H9 (cell line): ENCODE measurements around the gene FNDC1. TPM values are rescaled to one million over a fixed set of nuclear protein-coding genes. Genes with fewer than 3 reads are reported as not detected.

Experiments used
- DNase-seq: peaks from one replicate; pipeline ENCODE4 v3.0.0-alpha.2; 2017
- H2AFZ ChIP-seq: one replicate; pipeline ENCODE4 v1.6.1; 2013; ENCODE audit warnings: mild to moderate bottlenecking, low read length, control low read depth, moderate library complexity
- H2AK5ac ChIP-seq: 2 replicates; pipeline ENCODE4 v1.6.1; 2013; ENCODE audit warnings: low read length, control low read depth, mixed read lengths; ENCODE audit not compliant: insufficient read length
- H2BK120ac ChIP-seq: one replicate; pipeline ENCODE4 v1.6.1; 2013; ENCODE audit warnings: low read depth, mild to moderate bottlenecking, low read length, control low read depth, inconsistent platforms; ENCODE audit not compliant: poor library complexity, severe bottlenecking
- H2BK12ac ChIP-seq: 2 replicates; pipeline ENCODE4 v1.6.1; 2013; ENCODE audit warnings: low read length, control low read depth, mixed read lengths, low read depth; ENCODE audit not compliant: insufficient read length
- H2BK15ac ChIP-seq: 2 replicates; pipeline ENCODE4 v1.6.1; 2013; ENCODE audit warnings: low read depth, low read length, control low read depth
- H2BK20ac ChIP-seq: one replicate; pipeline ENCODE4 v1.6.1; 2013; ENCODE audit warnings: low read depth, mild to moderate bottlenecking, low read length, control low read depth, inconsistent platforms; ENCODE audit not compliant: poor library complexity, severe bottlenecking
- H2BK5ac ChIP-seq: 2 replicates; pipeline ENCODE4 v1.6.1; 2013; ENCODE audit warnings: low read length, control low read depth, mixed read lengths; ENCODE audit not compliant: insufficient read length
- H3K14ac ChIP-seq: 2 replicates; pipeline ENCODE4 v1.6.1; 2013; ENCODE audit warnings: low read length, control low read depth; ENCODE audit not compliant: insufficient read depth
- H3K18ac ChIP-seq: 2 replicates; pipeline ENCODE4 v1.6.1; 2013; ENCODE audit warnings: low read depth, mild to moderate bottlenecking, mixed read lengths, low read length, control low read depth; ENCODE audit not compliant: insufficient read length
- H3K23ac ChIP-seq: 2 replicates; pipeline ENCODE4 v1.6.1; 2013; ENCODE audit warnings: low read length, control low read depth, mixed read lengths, low read depth; ENCODE audit not compliant: insufficient read length
- H3K23me2 ChIP-seq: 2 replicates; pipeline ENCODE4 v1.6.1; 2013; ENCODE audit warnings: low read depth, mild to moderate bottlenecking, mixed read lengths, low read length, control low read depth; ENCODE audit not compliant: insufficient read length, poor library complexity, severe bottlenecking
- H3K27ac ChIP-seq: 2 replicates; pipeline ENCODE4 v1.5.1; 2013; ENCODE audit warnings: low read length, control low read depth, mixed read lengths, low read depth; ENCODE audit not compliant: insufficient read length
- H3K27me3 ChIP-seq: 2 replicates; pipeline ENCODE4 v1.6.1; 2013; ENCODE audit warnings: low read length, control low read depth, inconsistent platforms; ENCODE audit not compliant: insufficient read depth
- H3K4ac ChIP-seq: 2 replicates; pipeline ENCODE4 v1.6.1; 2013; ENCODE audit warnings: low read depth, mild to moderate bottlenecking, control low read depth, inconsistent platforms, low read length, moderate library complexity
- H3K4me1 ChIP-seq: 2 replicates; pipeline ENCODE4 v1.6.1; 2013; ENCODE audit warnings: low read length, control low read depth, inconsistent platforms; ENCODE audit not compliant: insufficient read depth
- H3K4me2 ChIP-seq: 2 replicates; pipeline ENCODE4 v1.6.1; 2013; ENCODE audit warnings: low read length, control low read depth, mixed read lengths; ENCODE audit not compliant: insufficient read length, insufficient read depth
- H3K56ac ChIP-seq: 2 replicates; pipeline ENCODE4 v1.6.1; 2013; ENCODE audit warnings: low read depth, mild to moderate bottlenecking, mixed read lengths, low read length, control low read depth; ENCODE audit not compliant: insufficient read length
- H3K79me1 ChIP-seq: 2 replicates; pipeline ENCODE4 v1.6.1; 2013; ENCODE audit warnings: low read depth, mild to moderate bottlenecking, moderate library complexity, low read length, control low read depth, inconsistent platforms; ENCODE audit not compliant: insufficient read depth, poor library complexity, severe bottlenecking
- H3K79me2 ChIP-seq: 2 replicates; pipeline ENCODE4 v1.6.1; 2013; ENCODE audit warnings: low read length, control low read depth, inconsistent platforms; ENCODE audit not compliant: insufficient read depth
- H3K9ac ChIP-seq: 2 replicates; pipeline ENCODE4 v1.6.1; 2013; ENCODE audit warnings: low read length, control low read depth, mixed read lengths; ENCODE audit not compliant: insufficient read length; ENCODE audit errors: extremely low read depth
- H3K9me3 ChIP-seq: one replicate; pipeline ENCODE4 v1.6.1; 2013; ENCODE audit warnings: low read depth, low read length, inconsistent platforms; ENCODE audit not compliant: control insufficient read depth
- H3T11ph ChIP-seq: one replicate; pipeline ENCODE4 v1.6.1; 2013; ENCODE audit warnings: mild to moderate bottlenecking, low read length, control low read depth, inconsistent platforms
- H4K20me1 ChIP-seq: one replicate; pipeline ENCODE4 v1.6.1; 2013; ENCODE audit not compliant: control insufficient read depth, insufficient read length, insufficient read depth
- H4K5ac ChIP-seq: 2 replicates; pipeline ENCODE4 v1.6.1; 2013; ENCODE audit warnings: low read depth, mild to moderate bottlenecking, mixed read lengths, low read length, control low read depth; ENCODE audit not compliant: insufficient read length
- H4K8ac ChIP-seq: replicated peaks from 2 replicates; pipeline ENCODE4 v1.6.1; 2013; ENCODE audit warnings: low read length, control low read depth, mixed read lengths, low read depth; ENCODE audit not compliant: insufficient read length
- H4K91ac ChIP-seq: 2 replicates; pipeline ENCODE4 v1.6.1; 2013; ENCODE audit warnings: low read depth, mild to moderate bottlenecking, moderate library complexity, mixed read lengths, low read length, control low read depth; ENCODE audit not compliant: insufficient read length
- H3K27ac Mint-ChIP-seq, 3 experiments: 2 replicates in 2 of 3; 3 replicates in 1 of 3; pipeline ENCODE4 v1.8.0; 2020 to 2021; ENCODE audit warnings: mixed read lengths in 3 of 3, mild to moderate bottlenecking in 1 of 3, moderate library complexity in 1 of 3
- H3K27me3 Mint-ChIP-seq: 2 replicates; pipeline ENCODE4 v1.8.0; 2021; ENCODE audit warnings: low read depth, mild to moderate bottlenecking, moderate library complexity, mixed read lengths
- H3K36me3 Mint-ChIP-seq, 3 experiments: 2 replicates in 2 of 3; 3 replicates in 1 of 3; pipeline ENCODE4 v1.8.0; 2020 to 2021; ENCODE audit warnings: low read depth in 3 of 3, mixed read lengths in 3 of 3; ENCODE audit not compliant: insufficient read depth in 1 of 3
- H3K4me1 Mint-ChIP-seq, 2 experiments: 2 replicates each; pipeline ENCODE4 v1.8.0; 2020; ENCODE audit warnings: mixed read lengths in 2 of 2
- H3K4me3 Mint-ChIP-seq, 2 experiments: 2 replicates in 1 of 2; 3 replicates in 1 of 2; pipeline ENCODE4 v1.8.0; 2020 to 2021; ENCODE audit warnings: mild to moderate bottlenecking in 2 of 2, mixed read lengths in 2 of 2, moderate library complexity in 1 of 2
- H3K9me3 Mint-ChIP-seq, 2 experiments: 2 replicates in 1 of 2; 3 replicates in 1 of 2; pipeline ENCODE4 v1.8.0; 2020; ENCODE audit warnings: mild to moderate bottlenecking in 2 of 2, mixed read lengths in 2 of 2, moderate library complexity in 1 of 2
- CTCF ChIP-seq: fragments of 200-600 bp; sonication (generic); conservative IDR thresholded peaks from 3 replicates; pipeline ENCODE4 v1.8.0; 2021; ENCODE audit warnings: antibody characterized with exemption, mild to moderate bottlenecking
- WGBS: extraction: QIAGEN DNeasy Blood & Tissue Kit; methylation state at CpG from one replicate; pipeline ENCODE4 v1.1.7; 2013; ENCODE audit warnings: missing lambda C conversion rate, low lambda C conversion rate, mixed read lengths; ENCODE audit not compliant: insufficient read length; ENCODE audit errors: extremely low coverage; 5-methylcytosine and 5-hydroxymethylcytosine counted together
- total RNA-seq: library from RNA; stranded (reverse); gene quantifications from 2 replicates; pipeline ENCODE4 v1.2.1, GENCODE V29; 2021

Gene FNDC1
- total RNA-seq, 1 experiment from 2014 or later, result 0.24 TPM

DNA sequence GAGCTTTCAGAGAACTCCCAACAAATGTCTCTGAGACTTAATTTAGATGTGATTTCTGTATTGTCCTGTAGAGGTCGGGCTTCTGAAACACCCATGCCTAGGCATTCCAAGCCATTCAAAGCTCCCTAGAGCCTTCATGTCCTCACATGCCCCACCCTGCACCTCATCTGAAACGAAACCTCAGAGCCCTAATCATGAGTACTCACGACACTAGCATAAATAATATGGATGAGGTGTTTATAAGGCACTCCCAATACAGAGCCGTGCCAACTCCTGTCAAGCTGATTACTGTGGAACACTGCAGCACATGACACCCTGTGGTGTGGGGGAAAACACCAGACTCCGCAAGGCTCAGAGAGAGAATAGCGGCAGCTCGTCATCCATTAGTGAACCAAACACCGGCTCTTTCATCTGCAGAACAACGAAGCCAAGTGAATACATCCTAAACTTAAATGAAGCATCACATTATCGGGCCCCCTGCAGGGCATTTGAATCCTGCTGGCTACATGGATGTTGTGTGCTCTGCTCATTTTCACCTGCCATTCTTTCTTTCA is 83.8 kb downstream of the FNDC1 start:
- peaks cover 0 to 15% of the 10 kb centered on the region in 2 experiments; a peak in 2 of 5 replicates for H3K9me3 Mint-ChIP-seq
- no CpG with 5 or more reads among the region's 10 CpGs for WGBS
- Histone ChIP-seq H2AFZ (peak overlapping the region; percentile 11), H3K9ac (no peak overlapping the region), H3K27ac (no peak overlapping the region), H3K4me1 (no peaks in the 10 kb centered on the region), H4K20me1 (no peaks in the 10 kb centered on the region), H4K8ac (no peak overlapping the region), H4K91ac (no peak overlapping the region), H2BK120ac (no peak overlapping the region), H2BK20ac (no peak overlapping the region), H3K79me2 (no peaks in the 10 kb centered on the region), H3T11ph (no peak overlapping the region), H3K9me3 (no peaks in the 10 kb centered on the region), H2BK15ac (no peak overlapping the region), H3K14ac (no peak overlapping the region), H4K5ac (no peak overlapping the region), H3K27me3 (no peaks in the 10 kb centered on the region), H3K4me2 (no peak overlapping the region), H3K4ac (no peak overlapping the region), H3K23me2 (no peaks in the 10 kb centered on the region), H3K79me1 (no peaks in the 10 kb centered on the region), H2BK12ac (no peak overlapping the region), H2BK5ac (no peak overlapping the region), H2AK5ac (no peak overlapping the region), H3K56ac (no peak overlapping the region), H3K23ac (no peak overlapping the region), H3K18ac (no peak overlapping the region)
- no peak overlapping the region for H3K27ac Mint-ChIP-seq
- H3K27me3 Mint-ChIP-seq, result peaks cover 15% of the 10 kb centered on the region
- no peak overlapping the region for H3K4me3 Mint-ChIP-seq
- TF ChIP-seq CTCF, result peak; percentile 80
- H3K36me3 Mint-ChIP-seq, result no peaks in the 10 kb centered on the region; a peak in 1 of 7 replicates
- peaks cover 0 to 6% of the 10 kb centered on the region in 2 experiments; a peak in 2 of 4 replicates for H3K4me1 Mint-ChIP-seq
- peak; percentile 67 for DNase-seq
